Right hindlimb (tissue), 1 donor: Measurements from ENCODE around the gene DUSP16.
A peak's percentile ranks its signal among the peaks of the same experiment; 100 is the strongest.
"Not testable (repeated sequence)": the region's sequence is repeated elsewhere in the genome, so short reads cannot be mapped to it uniquely, and the experiment has no call there.

ENCODE experiments used
- DNase-seq: peaks from one replicate; pipeline ENCODE4 v3.0.0-alpha.2; 2018

DUSP16 gene

DNA sequence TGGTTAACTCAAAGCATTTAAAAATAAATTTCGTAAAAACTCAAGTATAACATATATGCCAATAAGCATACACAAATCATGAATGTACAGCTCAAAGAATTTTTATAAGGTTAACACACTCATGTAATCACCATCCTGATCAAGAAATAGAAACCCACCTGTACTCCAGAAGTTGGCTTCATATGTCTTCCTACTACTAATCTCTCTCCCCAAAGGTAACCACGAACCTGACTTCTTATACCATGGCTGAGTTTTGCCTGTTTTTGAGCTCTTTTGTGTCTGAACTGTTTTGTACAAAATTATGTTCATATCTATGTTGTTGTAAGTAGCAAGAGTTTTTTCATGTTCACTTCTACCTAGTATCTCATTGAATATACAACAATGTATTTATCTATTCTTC is 18.7 kb downstream of the DUSP16 start:
- DNase-seq = no peak

DNA sequence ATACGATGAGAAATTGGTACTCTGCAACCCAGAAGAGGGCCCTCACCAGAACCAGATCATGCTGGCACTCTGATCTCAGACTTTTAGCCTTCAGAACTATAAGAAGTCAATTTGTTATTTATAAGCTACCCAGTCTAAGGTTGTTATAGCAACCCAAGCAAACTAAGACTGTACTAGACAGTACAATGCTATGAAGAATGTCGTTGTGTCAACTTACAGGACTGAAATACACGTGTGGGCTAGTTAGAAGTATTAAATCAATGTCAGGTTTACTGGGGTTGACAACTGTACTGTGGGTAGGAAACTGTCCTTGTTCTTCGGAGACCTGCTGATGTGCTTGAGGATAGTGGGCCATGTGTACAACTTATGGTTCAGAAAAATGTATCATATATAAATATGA is 19.7 kb downstream of the DUSP16 start:
- DNase-seq = no peak

DNA sequence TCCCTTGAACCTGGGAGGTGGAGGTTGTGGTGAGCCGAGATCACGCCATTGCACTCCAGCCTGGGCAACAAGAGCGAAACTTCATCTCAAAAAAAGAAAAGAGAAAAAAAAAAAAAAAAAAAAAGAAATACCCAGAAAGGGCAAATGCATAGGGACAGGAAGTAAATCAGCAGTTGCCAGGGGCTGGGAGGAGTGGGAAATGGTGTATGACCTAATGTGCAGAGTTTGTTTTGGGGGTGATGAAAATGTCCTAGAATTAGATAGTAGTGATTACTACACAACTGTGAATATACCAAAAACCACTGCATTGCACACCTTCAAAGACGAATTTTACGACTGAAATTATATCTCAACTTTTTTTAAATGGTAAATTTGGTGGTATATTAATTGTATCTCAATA is 20.4 kb downstream of the DUSP16 start:
- DNase-seq = no peak

DNA sequence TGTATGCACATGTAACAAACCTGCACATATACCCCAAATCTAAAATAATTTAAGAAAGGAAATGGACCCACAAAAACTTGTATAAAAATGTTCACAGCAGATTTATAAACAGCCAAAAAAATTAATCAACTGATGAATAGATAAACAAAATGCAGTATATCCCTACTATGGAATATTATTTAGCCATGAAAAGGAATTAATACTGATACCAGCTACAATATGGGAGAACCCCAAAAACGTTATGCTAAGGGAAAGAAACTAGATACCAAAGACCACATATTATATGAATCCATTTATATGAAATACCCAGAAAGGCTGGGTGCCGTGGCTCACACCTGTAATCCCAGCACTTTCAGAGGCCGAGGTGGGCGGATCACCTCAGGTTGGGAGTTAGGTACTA is 20.9 kb downstream of the DUSP16 start:
- DNase-seq = no peak

DNA sequence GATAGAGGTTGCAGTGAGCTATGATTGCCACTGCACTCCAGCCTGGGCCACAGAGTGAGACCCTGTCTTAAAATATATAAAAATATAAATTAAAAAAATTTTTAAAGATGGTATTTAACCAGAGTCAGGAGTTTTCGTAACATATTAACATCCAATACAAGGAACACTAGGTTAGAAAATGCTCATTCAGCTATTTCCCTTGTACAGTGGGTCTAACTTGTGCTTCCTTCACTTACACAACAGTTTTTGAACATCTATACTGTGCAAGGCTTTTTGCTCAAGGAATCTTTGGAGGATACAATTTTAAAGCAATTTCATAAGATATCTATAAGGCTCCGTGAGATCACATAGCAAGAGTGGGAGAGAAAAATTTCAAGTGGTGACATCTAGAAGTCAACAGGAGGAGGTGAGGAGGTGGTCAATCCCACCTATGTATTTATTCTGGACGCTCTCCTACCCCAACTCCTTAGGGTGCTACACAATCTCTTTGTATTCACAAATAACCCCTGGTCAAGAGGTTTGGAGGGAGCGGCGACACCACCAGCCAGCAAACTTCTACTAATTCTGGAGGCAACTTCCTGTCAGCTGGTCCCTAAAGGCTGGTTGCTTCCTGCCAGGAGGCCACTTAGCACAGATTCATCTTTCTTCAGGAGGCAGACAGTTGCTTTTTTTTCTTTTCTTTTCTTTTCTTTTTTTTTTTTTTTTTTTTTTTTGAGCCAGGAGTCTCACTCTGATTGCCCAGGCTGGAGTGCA is 22.2 kb downstream of the DUSP16 start:
- no peak for DNase-seq

DNA sequence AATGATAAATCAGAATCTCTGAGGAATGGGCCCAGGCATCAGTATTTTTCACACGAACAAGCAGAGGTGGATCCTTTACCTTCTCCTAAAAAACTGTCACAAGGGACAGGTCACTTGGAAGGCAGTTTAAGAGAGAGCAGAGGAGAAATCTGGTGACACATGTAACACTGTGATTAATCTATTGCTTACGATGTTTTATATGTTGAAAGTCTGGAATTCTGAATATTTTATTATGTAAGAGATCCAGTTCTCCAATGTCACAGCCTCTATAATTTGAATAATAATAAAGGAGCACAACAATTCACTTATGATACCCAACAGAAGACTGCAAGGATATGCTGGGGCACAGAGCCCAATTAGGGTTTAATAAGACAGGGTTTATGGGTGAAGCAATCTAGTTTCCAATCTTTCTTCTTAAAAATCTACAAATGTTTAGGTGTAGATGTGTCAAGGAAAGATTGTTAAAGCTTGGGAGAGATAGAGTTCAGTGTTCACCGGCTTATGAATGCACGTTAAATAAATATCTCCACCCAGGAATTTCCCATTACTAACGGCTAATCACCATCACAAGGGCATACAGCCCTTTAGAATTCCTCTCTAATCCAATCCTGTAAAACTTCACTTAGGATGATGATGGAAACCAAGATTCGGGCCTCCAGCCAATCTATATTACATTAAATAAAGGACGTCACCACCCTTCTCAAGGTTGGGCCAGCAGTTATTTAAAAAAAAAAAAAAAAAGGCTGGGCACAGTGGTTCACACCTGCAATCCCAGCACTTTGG is 23.4 kb downstream of the DUSP16 start:
- DNase-seq = no peak

DNA sequence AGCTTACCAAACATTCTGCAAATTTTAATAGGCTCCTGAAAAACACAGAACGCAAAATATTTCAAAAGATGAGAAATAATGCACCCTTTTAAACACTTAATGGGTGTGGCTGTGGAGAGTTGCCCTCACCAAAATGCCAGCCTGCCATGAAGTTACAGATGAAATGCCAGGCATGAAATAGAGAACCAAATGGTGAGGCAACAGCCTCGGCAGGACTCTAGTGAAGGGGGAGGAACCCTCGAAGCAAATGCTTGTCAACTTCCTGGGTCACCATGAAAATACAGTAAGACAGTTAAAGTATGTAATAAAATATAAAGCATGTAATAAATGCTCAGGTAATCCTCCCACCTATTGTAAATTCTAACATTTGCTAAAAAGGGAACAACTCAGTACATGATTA is 24.1 kb downstream of the DUSP16 start:
- no peak for DNase-seq

DNA sequence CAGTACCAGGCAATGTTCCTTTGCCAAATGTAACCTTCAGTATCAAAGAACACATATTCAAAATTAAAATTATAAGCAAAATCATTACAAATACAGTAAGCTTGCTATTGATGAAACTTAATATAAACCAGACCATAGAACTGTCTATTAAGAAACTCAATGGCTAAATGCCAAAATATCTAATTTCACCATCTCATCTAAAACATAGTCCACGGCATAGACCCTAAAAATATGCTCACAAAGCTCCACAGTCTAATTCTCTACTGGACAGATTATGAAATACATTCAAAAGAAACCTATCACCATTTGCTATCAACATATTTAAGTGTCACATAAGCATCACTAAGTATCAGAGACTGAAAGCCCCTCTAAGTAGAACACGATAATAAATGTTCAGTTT is 25.2 kb downstream of the DUSP16 start:
- no peak for DNase-seq

DNA sequence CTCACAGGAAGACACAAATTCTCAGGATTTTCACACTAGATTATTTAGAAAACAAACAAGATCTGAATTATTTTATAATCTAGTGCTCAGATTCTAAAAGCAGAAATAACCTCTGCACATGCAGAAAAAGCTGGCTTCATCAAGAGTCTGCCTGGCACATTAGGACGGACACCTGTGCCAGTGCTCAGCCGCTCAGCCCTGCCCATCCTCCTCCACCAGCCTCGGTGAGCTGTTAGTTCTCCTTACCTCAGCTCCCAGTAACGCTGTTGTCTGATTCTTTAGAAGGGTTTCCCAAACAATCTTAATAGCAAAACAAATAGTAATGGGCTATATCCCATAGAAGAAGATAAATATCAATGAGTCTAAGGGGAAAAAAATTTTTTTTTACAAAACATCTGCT is 27.7 kb downstream of the DUSP16 start:
- DNase-seq = no peak

DNA sequence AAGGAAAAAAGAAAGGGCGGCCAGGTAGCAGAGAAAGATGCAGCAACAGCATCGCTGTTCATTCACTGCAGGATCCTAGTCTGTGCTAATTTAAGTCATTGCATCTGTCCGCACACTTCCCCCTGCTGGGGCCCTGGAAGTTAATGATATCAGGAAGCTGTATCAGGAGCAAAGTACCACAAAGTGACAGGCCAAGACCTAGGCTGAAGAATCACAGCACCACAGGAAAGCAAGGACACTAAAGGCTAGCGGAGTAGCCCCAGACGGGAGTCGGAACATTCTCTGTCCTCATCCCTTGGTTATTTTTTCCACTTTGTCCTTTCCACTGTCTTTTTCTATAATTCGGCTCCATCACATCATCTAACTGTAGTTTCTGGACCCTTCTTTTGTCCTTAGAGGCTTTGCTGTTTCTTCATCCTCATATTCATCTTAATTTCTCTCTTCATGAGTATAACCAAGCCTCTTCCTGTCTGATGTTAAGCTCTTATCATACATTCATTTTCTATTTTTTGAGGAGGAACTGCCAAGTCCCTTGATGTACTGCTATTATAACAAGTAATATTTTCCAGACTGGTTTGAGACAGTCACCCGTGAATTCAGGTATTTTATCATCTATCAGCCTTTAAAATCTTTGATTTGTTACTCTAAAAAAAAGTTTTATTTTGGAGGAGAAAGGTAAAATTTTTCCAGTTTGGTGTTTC is 28.3 kb downstream of the DUSP16 start:
- peak; percentile 40 for DNase-seq

DNA sequence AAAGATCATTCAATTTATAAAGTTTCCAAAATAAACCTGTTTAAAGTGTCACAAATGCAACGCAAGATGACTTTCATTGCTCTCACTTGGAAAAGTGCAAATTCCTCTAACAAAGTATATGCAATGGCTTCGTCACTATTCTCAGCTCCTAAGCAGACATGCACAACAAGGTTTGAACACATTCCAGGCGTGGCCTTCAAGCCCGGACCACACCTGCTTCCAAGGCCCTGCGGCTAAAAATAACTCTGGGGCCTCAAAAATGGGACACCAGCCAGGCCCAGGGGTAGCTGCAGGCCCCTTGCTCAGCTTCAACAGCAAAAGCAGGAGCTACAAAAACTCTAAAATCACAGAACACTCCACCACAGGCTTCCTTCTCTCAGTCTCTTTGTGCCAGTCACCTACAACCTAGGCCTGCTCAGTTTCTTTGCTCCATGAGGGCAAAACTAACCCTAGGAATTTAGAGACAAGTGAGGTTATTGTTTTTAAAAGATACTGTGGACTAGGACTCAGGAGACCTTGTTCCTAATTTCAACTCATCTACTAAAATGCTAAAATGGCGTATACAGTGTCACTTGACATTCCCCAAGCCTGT is 29.3 kb downstream of the DUSP16 start:
- DNase-seq = peak; percentile 89

DNA sequence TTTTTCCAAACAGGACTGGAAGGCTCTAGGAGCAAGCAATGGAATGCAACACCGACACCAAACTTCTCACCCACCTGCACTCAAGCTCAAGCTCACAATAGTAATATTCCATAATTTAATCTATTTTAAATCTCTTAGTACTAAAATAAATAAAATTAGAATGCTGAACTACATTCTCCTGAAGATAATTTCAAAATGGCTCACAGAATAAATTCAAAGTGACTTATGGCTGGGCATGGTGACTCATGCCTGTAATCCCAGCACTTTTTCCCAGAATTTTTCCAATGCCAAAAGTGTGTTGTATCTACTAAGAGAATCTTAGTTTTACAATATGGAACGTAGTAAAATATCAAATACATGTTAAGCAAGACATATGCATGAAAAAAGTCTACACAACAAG is 31.5 kb downstream of the DUSP16 start:
- DNase-seq = no peak

DNA sequence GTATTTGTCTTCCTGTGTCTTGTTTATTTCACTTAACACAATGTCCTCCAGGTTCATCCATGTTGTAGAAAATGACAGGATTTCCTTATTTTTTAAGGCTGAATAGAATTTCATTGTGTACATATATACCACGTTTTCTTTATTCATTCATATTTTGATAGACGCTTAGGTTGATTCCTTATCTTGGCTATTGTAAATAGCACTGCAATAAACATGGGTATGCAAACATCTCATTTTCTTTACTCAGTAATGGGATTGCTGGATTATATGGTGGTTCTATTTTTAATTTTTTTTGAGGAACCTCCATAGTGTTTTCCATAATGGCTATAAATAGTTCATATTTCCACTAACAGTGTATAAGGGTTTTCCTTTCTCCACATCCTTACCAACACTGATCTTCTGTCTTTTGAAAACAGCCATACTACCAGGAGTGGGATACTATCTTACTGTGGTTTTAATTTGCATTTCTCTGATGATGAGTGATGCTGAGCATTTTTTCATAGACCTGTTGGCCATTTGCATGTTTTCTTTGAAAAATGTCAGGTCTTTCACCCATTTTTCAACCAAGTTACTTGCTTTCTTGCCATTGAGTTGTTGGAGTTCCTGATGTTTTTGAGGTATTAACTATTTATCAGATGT is 32.8 kb downstream of the DUSP16 start:
- no peak for DNase-seq

DNA sequence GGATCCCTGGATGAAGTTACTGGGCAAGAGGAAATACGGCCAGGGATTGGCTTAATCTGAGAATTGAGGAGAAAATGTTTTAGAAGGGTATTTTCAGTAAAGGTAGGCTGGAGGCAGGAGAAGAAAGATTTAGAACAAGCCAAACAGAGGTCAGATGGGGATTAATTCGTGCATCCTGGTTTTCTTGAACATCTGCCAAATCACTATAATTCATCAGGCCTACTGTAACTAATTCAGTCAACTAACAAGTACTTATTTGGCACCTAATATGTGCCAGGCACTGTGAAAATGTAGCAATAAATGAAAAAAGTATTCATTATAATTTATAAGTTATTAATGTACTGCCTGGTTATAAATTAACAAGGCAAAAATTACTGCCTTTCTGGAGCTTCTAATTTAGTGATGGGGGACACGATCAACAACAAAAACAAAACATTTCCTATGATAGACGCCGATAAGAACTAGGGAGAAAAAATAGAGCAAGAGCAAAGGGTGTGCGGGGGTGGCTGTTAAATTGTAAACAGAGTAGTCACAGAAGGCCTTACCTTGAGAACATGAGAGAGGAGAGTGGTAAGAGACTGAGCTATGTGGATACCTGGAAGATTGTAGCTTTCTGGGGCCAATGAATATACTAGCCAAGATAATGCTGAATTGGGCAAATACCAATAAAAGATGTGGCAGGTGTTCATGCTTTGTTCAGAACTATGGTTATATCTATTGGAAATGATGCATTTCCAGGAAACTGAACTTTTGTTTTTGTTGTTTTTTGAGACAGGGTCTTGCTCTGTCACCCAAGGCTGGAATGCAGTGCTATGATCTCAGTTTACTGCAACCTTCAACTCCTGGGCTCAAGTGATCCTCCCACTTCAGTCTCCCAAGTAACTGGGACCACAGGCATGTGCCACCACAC is 34.0 kb downstream of the DUSP16 start:
- no peak for DNase-seq

DNA sequence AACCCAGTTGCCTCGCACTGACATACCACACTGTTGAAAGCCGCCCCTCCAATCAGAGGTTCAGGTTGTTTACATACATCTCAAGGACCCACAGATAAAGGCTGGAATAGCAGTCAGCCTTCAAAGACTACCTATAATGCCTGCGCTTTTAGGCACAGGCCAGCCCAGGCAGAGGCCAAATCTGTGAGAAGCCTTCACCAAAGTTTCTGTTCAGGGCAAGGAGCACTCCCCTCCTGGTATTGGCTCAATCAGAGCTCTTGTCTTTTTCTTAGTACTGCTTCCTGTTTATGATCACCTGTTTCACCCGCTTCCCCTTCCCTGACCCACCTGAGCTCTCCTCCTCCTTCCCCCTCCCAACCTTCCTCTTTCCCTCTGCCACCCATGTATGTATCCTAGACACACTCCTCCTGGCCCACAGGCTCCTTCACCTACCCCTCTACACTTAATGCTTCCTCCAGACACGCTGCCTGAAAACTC is 34.8 kb downstream of the DUSP16 start:
- no peak for DNase-seq

DNA sequence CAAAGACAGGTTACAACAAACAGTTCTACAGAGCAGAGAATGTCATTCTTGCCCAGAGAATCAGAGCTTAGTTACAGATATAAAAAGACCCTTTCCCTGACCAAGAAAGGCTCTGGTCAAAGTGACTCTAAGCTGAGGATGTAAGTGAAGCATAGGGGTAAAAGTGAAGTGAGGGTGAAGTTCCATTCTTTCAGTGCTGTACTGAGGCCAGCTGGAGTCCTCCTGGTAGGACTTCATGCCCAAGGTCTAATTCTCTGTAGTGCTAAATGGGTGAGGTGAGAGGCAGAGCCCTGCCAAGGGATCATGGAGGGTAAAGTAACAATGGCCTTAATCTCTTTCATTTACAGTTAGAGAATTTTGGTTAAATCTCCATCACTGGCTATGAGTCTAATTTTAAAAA is 38.5 kb downstream of the DUSP16 start:
- no peak for DNase-seq

DNA sequence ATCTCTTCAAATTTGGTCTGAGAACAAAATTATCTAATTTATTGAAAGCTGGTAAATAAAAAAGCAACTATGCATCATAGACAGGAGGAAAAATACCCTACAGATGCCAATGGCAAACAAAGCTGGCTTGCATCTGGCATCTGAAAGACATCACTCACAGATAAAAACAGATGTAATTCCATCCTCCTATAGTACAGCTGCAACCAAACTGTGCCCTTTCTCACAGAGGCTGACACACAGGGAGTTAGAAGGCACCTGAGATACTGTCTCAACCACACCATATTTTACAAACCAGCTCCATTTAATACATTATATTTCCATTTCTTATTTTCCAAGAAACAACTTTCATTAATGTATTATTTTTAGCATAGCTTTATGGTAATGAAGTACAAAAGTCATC is 39.4 kb downstream of the DUSP16 start:
- no peak for DNase-seq

DNA sequence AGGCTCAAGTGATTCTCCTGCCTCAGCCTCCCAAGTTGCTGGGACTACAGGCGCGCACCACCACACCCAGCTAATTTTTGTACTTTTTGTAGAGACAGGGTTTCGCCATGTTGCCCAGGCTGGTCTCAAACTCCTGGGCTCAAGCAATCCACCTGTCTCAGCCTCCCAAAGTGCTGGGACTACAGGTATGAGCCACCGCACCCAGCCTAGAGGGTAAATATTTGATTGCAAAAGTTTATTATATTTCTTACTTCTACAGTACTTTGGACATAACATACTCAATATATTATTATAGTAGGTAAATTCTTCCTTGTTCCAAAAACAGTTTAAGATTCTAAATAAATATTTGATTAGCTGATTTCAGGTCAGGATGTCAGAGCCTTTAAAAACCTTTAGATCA is 40.0 kb downstream of the DUSP16 start:
- not testable (repeated sequence) for DNase-seq

DNA sequence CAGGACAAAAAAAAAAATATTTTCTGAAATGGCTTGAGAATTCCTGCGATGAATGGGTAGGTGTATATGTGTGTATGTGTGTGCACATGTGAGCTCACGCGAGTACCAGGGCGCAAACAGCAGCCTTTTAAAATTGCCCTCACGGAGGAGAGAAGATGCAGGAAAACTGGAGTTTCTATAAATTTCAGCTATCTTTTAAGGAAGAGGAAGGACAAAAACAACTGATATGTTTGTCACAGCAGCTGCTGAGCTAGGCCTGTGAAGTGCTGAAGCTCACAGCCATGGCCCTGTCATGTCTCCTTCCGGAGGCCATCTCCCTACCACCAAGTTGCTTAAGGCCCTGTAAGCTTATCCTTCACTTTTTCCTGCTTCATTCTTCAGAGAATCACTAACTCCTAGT is 40.8 kb downstream of the DUSP16 start:
- no peak for DNase-seq

DNA sequence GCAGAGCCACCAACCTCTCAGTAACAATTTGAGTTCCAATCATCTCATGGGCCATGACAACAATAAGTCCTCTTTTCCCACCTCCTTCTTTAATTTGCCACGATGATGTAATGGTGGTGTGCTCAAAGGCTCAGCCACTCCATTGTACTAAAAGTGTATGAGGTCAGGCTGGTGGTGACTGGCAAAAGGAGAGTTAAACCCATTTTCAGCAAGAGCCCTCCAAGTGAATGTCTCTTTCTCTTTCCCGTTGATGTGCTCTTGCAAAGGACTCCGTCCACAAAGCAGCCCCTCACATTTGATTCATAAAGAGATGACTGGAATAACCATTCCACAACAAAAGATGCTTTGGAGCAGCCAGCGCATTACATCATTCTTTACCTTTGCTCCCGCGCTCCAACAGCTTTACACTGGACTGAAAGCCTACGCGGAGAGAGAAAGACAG is 41.6 kb downstream of the DUSP16 start:
- no peak for DNase-seq

DNA sequence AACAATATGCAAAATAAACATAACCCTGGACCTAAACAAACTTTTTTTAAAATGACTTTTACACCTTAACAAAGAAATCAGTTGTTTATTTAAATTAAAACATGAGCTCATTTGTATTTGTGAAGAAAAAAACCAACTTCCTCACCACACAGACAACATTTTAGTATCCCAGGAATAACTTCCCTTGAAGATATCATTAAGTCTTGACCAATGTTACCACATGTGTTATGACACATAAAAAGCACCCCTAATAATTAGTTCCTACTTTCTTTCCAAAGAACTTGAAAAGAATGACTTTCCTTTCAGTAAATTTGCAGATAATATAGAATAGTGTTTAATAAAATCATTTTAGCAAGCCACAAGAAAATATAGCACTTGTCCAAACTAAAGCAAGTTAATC is 42.4 kb downstream of the DUSP16 start:
- no peak for DNase-seq
